Spleen (tissue), 11 donors: ENCODE results near the gene PANX2. TPM values are rescaled to one million over a fixed set of nuclear protein-coding genes. Genes with fewer than 3 reads are reported as not detected.

Experiments used
- DNase-seq: peaks from one replicate; pipeline ENCODE4 v3.0.0-alpha.2; 2020
- H3K27ac ChIP-seq, 8 donors: fragments of 200-600 bp; sonication (generic) in 7 of 8; 1 replicate in 4 of 8; 2 replicates in 4 of 8; pipeline versions ENCODE4 v1.5.0 to v1.8.0; 2016 to 2021; ENCODE audit warnings: inconsistent platforms in 4 of 8, mild to moderate bottlenecking in 4 of 8, moderate library complexity in 1 of 8
- H3K27me3 ChIP-seq, 7 donors: fragments of 200-600 bp; sonication (generic) in 6 of 7; replicated peaks in 1 of 7; 1 replicate in 4 of 7; 2 replicates in 3 of 7; pipeline versions ENCODE4 v1.5.0 to v1.8.0; 2016 to 2021; ENCODE audit warnings: inconsistent platforms in 3 of 7, mild to moderate bottlenecking in 1 of 7
- H3K36me3 ChIP-seq, 6 donors: fragments of 200-600 bp; sonication (generic) in 5 of 6; 1 replicate in 4 of 6; 2 replicates in 2 of 6; pipeline versions ENCODE4 v1.5.0 to v1.8.0; 2016 to 2021; ENCODE audit warnings: inconsistent platforms in 2 of 6
- H3K4me1 ChIP-seq, 6 donors: fragments of 200-600 bp; sonication (generic) in 5 of 6; 1 replicate in 3 of 6; 2 replicates in 3 of 6; pipeline versions ENCODE4 v1.5.0 to v1.8.0; 2016 to 2021; ENCODE audit warnings: inconsistent platforms in 3 of 6
- H3K4me3 ChIP-seq, 8 donors: fragments of 200-600 bp; sonication (generic) in 7 of 8; 1 replicate in 4 of 8; 2 replicates in 4 of 8; pipeline versions ENCODE4 v1.5.0 to v1.8.0; 2016 to 2021; ENCODE audit warnings: inconsistent platforms in 4 of 8, mild to moderate bottlenecking in 4 of 8, moderate library complexity in 2 of 8
- H3K9me3 ChIP-seq, 8 donors: fragments of 200-600 bp; sonication (generic) in 7 of 8; 1 replicate in 4 of 8; 2 replicates in 4 of 8; pipeline versions ENCODE4 v1.5.0 to v1.8.0; 2016 to 2021; ENCODE audit warnings: inconsistent platforms in 4 of 8
- CTCF ChIP-seq, 11 experiments: fragments of 200-600 bp in 7 of 11; fragments of 450-650 bp in 4 of 11; sonication (generic) in 4 of 11; IDR thresholded peaks in 8 of 11; conservative IDR thresholded peaks in 3 of 11; 1 replicate in 7 of 11; 2 replicates in 4 of 11; pipeline versions ENCODE4 v1.4.0 to v1.8.0; 2016 to 2021; ENCODE audit warnings: antibody characterized with exemption in 11 of 11, inconsistent platforms in 4 of 11, mild to moderate bottlenecking in 1 of 11
- POLR2A ChIP-seq, 3 donors: fragments of 450-650 bp; IDR thresholded peaks; one replicate each; pipeline ENCODE4 v1.5.1; 2017; ENCODE audit warnings: antibody characterized with exemption in 3 of 3, mild to moderate bottlenecking in 1 of 3
- POLR2AphosphoS5 ChIP-seq, 3 donors: sonication (generic); formaldehyde crosslinking; IDR thresholded peaks; one replicate each; pipeline ENCODE4 v1.5.1; 2017; ENCODE audit warnings: antibody characterized with exemption in 3 of 3
- WGBS, 5 donors: extraction: QIAGEN DNeasy Blood & Tissue Kit in 3 of 5; methylation state at CpG; one replicate each; pipeline versions ENCODE4 v1.1.5 to v1.1.7; 2013 to 2018; 5-methylcytosine and 5-hydroxymethylcytosine counted together
- intact Hi-C: fragments of 100-400 bp; cut with DNase I; formaldehyde crosslinking; loops from one replicate; pipeline ENCODE4 v1.15.0; 2023; ENCODE audit warnings: low total_unique reads
- polyA plus RNA-seq, 3 donors: library from polyadenylated mRNA; stranded (reverse); fragments of 200-250 nt; gene quantifications; one replicate each; pipeline ENCODE4 v1.2.1, GENCODE V29; 2013
- total RNA-seq, 7 donors: library from RNA; depleted of rRNA in 3 of 7; stranded (reverse); fragments of >200 nt in 3 of 7; fragmentation: NEBNext Ultra II Directional in 4 of 7; extraction: Animal tissue kit (Norgen Biotek cat#: 25700) in 4 of 7; gene quantifications; one replicate each; pipeline versions ENCODE4 v1.1.0 to v1.2.1, GENCODE V29; 2016 to 2021
- donor health status: healthy with polysubstance abuse.
- donor health status: DM: no; HTN: no; CAD: no; lungs with moderate emphysema.
- donor health status: DM: no; HTN: no; CAD: no.
- donor health status: Bipolar disorder and iron deficiency.
- donor health status: healthy.
- donor health status: DM: no; HTN: no; CAD: no.
- donor health status: DM: yes; HTN: yes; CAD: no.

PANX2 gene
- total and polyA plus RNA-seq, 10 donors, result 0.11 to 4.6 (median 1.6) TPM

GRCh38 chr22:50219800-50220602, 49.5 kb downstream of the PANX2 start:
- Histone ChIP-seq H3K9me3 (no peaks in the 10 kb centered on the region), H3K27me3 (no peaks in the 10 kb centered on the region), H3K4me1 (no peaks in the 10 kb centered on the region), H3K27ac (no peak overlapping the region), H3K4me3 (no peak overlapping the region), H3K36me3 (peaks cover 11 to 100% (median 95%) of the 10 kb centered on the region in 6 donors)
- WGBS, 5 donors, result 86 to 92% (median 91%) methylated on average over 21 to 25 of the region's 25 CpGs
- no peak for TF ChIP-seq POLR2A (IDR thresholded peaks at IDR 0.05)
- peak in 1 of 3 donors; percentile 44 for TF ChIP-seq POLR2AphosphoS5 (IDR thresholded peaks at IDR 0.05)
- intact Hi-C loops, result no loop called here
- DNase-seq, result no peak

- DNase-seq, result no peak
- Histone ChIP-seq H3K36me3 (peaks cover 11 to 100% (median 100%) of the 10 kb centered on the region in 6 donors), H3K9me3 (no peaks in the 10 kb centered on the region), H3K4me1 (no peaks in the 10 kb centered on the region), H3K27me3 (no peaks in the 10 kb centered on the region), H3K4me3 (no peak overlapping the region), H3K27ac (no peak overlapping the region)
- 89 to 97% (median 96%) methylated on average over 14 to 45 of the region's 45 CpGs for WGBS, 5 donors
- TF ChIP-seq POLR2A (IDR thresholded peaks at IDR 0.05), result no peak
- TF ChIP-seq CTCF (IDR thresholded peaks at IDR 0.05 in 8 of 11, conservative IDR thresholded peaks at IDR 0.05 in 3 of 11), result no peak
- no peak for TF ChIP-seq POLR2AphosphoS5 (IDR thresholded peaks at IDR 0.05)
- intact Hi-C loops, result no loop called here
Measured at GRCh38 chr22:50220603-50221409, 50.3 kb downstream of the PANX2 start.

GRCh38 chr22:50221410-50222300, 51.1 kb downstream of the PANX2 start:
- TF ChIP-seq CTCF (IDR thresholded peaks at IDR 0.05 in 8 of 11, conservative IDR thresholded peaks at IDR 0.05 in 3 of 11) (peak in 2 of 11 experiments; percentile 8 to 40), POLR2A (IDR thresholded peaks at IDR 0.05) (no peak), POLR2AphosphoS5 (IDR thresholded peaks at IDR 0.05) (peak in 1 of 3 donors; percentile 20)
- H3K4me1 ChIP-seq, result no peaks in the 10 kb centered on the region
- 83 to 95% (median 93%) methylated on average over 11 to 19 of the region's 19 CpGs for WGBS, 5 donors
- no peak overlapping the region for H3K27ac ChIP-seq
- no peak overlapping the region for H3K4me3 ChIP-seq
- no peak for DNase-seq
- H3K9me3 ChIP-seq, result no peaks in the 10 kb centered on the region
- H3K27me3 ChIP-seq, result no peaks in the 10 kb centered on the region
- H3K36me3 ChIP-seq, result peaks cover 11 to 100% (median 98%) of the 10 kb centered on the region in 6 donors
- intact Hi-C loops, result no loop called here

GRCh38 chr22:50222508-50222907, 52.0 kb downstream of the PANX2 start:
- TF ChIP-seq CTCF (IDR thresholded peaks at IDR 0.05 in 8 of 11, conservative IDR thresholded peaks at IDR 0.05 in 3 of 11) (no peak), POLR2AphosphoS5 (IDR thresholded peaks at IDR 0.05) (no peak), POLR2A (IDR thresholded peaks at IDR 0.05) (no peak)
- Histone ChIP-seq H3K36me3 (peaks cover 7 to 100% (median 96%) of the 10 kb centered on the region in 6 donors), H3K4me3 (no peak overlapping the region), H3K27me3 (no peaks in the 10 kb centered on the region), H3K9me3 (no peaks in the 10 kb centered on the region), H3K4me1 (no peaks in the 10 kb centered on the region), H3K27ac (no peak overlapping the region)
- WGBS, 5 donors, result 81 to 100% (median 95%) methylated on average over 5 to 8 of the region's 8 CpGs
- no peak for DNase-seq
- intact Hi-C loops, result no loop called here
